Ascending aorta (tissue), 2 donors: ENCODE data around the gene STT3B. TPM values are rescaled to one million over a fixed set of nuclear protein-coding genes. Genes with fewer than 3 reads are reported as not detected.

Experiments used
- DNase-seq, 2 donors: peaks; one replicate each; pipeline ENCODE4 v3.0.0-alpha.2; 2019; ENCODE audit warnings: low spot score in 2 of 2
- H3K27ac ChIP-seq, 2 donors: fragments of 200-600 bp; sonication (generic); one replicate each; pipeline ENCODE4 v1.5.1; 2016 to 2017; ENCODE audit warnings: mild to moderate bottlenecking in 1 of 2
- H3K27me3 ChIP-seq: fragments of 200-600 bp; sonication (generic); one replicate; pipeline ENCODE4 v1.5.1; 2017
- H3K36me3 ChIP-seq, 2 donors: fragments of 200-600 bp; sonication (generic); one replicate each; pipeline ENCODE4 v1.5.1; 2016
- H3K4me1 ChIP-seq, 2 donors: fragments of 200-600 bp; sonication (generic); one replicate each; pipeline ENCODE4 v1.5.1; 2016 to 2017; ENCODE audit warnings: mild to moderate bottlenecking in 1 of 2
- H3K4me3 ChIP-seq, 2 donors: fragments of 200-600 bp; sonication (generic); one replicate each; pipeline ENCODE4 v1.5.1; 2016 to 2017; ENCODE audit warnings: mild to moderate bottlenecking in 1 of 2
- H3K9me3 ChIP-seq, 2 donors: fragments of 200-600 bp; sonication (generic); one replicate each; pipeline ENCODE4 v1.5.1; 2016
- intact Hi-C: fragments of 100-400 bp; cut with DNase I; formaldehyde crosslinking; loops from one replicate; pipeline ENCODE4 v1.15.1; 2023
- total RNA-seq: library from RNA; depleted of rRNA; stranded (reverse); fragments of >200 nt; gene quantifications from one replicate; pipeline ENCODE4 v1.1.0, GENCODE V29; 2016
- TF ChIP-seq, protein P1 (sequence below), 3 experiments: fragments of 200-600 bp in 2 of 3; fragments of 450-650 bp in 1 of 3; sonication (generic) in 2 of 3; IDR thresholded peaks; one replicate each; pipeline ENCODE4 v1.5.1; 2016 to 2019; ENCODE audit warnings: antibody characterized with exemption in 3 of 3, mild to moderate bottlenecking in 1 of 3, moderate library complexity in 1 of 3

Gene STT3B
- total RNA-seq, 1 donor from 2014 or later: 79.5 TPM

DNA sequence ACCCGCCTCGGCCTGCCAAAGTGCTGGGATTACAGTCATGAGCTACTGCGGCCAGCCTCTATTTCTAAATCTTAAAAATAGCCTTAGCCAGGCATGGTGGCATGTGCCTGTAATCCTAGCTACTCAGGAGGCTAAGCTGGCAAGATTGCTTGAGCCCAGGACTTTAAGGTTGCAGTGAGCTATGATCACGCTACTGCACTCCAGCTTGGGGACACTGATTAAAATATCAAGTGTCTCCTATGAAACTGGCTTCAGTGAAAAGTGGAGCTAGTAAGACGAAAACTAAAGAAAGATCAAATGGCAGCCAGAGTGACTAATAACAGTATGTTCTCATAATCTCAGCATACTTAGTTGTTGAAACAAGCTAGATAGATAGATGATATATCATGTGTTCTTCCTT is 112.5 kb downstream of the STT3B start:
- intact Hi-C loops: no loop called here
- no peak for DNase-seq
- TF ChIP-seq, protein P1, sequence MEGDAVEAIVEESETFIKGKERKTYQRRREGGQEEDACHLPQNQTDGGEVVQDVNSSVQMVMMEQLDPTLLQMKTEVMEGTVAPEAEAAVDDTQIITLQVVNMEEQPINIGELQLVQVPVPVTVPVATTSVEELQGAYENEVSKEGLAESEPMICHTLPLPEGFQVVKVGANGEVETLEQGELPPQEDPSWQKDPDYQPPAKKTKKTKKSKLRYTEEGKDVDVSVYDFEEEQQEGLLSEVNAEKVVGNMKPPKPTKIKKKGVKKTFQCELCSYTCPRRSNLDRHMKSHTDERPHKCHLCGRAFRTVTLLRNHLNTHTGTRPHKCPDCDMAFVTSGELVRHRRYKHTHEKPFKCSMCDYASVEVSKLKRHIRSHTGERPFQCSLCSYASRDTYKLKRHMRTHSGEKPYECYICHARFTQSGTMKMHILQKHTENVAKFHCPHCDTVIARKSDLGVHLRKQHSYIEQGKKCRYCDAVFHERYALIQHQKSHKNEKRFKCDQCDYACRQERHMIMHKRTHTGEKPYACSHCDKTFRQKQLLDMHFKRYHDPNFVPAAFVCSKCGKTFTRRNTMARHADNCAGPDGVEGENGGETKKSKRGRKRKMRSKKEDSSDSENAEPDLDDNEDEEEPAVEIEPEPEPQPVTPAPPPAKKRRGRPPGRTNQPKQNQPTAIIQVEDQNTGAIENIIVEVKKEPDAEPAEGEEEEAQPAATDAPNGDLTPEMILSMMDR (IDR thresholded peaks at IDR 0.05): no peak
- Histone ChIP-seq H3K36me3 (peaks cover 0 to 9% of the 10 kb centered on the region in 2 donors), H3K4me1 (no peaks in the 10 kb centered on the region), H3K4me3 (no peak overlapping the region), H3K27me3 (no peaks in the 10 kb centered on the region), H3K27ac (no peak overlapping the region), H3K9me3 (peaks cover 13 to 24% of the 10 kb centered on the region in 2 donors)

- TF ChIP-seq, protein P1 (IDR thresholded peaks at IDR 0.05): no peak
- DNase-seq: no peak
- no peak overlapping the region for H3K4me3 ChIP-seq
- H3K36me3 ChIP-seq: peaks cover 0 to 12% of the 10 kb centered on the region in 2 donors
- H3K27ac ChIP-seq: no peak overlapping the region
- H3K27me3 ChIP-seq: no peaks in the 10 kb centered on the region
- intact Hi-C loops: no loop called here
- H3K4me1 ChIP-seq: no peaks in the 10 kb centered on the region
- H3K9me3 ChIP-seq: peaks cover 27 to 52% of the 10 kb centered on the region in 2 donors
These were observed 115.7 kb downstream of the STT3B start for GRCh38 chr3:31648286-31648968.

- H3K36me3 ChIP-seq: peaks cover 0 to 17% of the 10 kb centered on the region in 2 donors
- no peaks in the 10 kb centered on the region for H3K27me3 ChIP-seq
- intact Hi-C loops: no loop called here
- H3K27ac ChIP-seq: no peak overlapping the region
- no peaks in the 10 kb centered on the region for H3K4me1 ChIP-seq
- no peak overlapping the region for H3K4me3 ChIP-seq
- peaks cover 38 to 90% of the 10 kb centered on the region in 2 donors for H3K9me3 ChIP-seq
- no peak for DNase-seq
- TF ChIP-seq, protein P1 (IDR thresholded peaks at IDR 0.05): no peak
These were observed 119.6 kb downstream of the STT3B start for GRCh38 chr3:31652296-31652695.

DNA sequence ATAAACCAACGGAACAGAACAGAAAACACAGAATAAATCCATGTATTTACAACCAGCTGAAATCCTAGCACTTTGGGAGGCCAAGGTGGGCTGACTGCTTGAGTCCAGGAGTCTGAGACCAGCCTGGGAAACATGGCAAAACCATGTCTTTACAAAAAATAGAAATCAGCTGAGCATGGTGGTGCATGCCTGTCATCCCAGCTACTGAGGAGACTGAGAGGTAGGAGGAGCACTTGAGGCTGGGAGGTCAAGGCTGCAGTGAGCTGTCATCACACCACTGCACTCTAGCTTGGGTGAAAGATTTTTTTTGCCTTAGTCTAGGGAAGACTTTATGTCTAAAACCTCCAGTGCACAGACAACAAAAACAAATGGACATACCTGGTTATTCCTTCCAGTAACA is 120.7 kb downstream of the STT3B start:
- Histone ChIP-seq H3K36me3 (peaks cover 0 to 12% of the 10 kb centered on the region in 2 donors), H3K27me3 (no peaks in the 10 kb centered on the region), H3K27ac (no peak overlapping the region), H3K4me3 (no peak overlapping the region), H3K9me3 (peaks cover 39 to 94% of the 10 kb centered on the region in 2 donors), H3K4me1 (no peaks in the 10 kb centered on the region)
- DNase-seq: no peak
- intact Hi-C loops: no loop called here
- TF ChIP-seq, protein P1 (IDR thresholded peaks at IDR 0.05): no peak

GRCh38 chr3:31654998-31655397 is 122.3 kb downstream of the STT3B start:
- peaks cover 29 to 81% of the 10 kb centered on the region in 2 donors for H3K9me3 ChIP-seq

More at GRCh38 chr3:31654998-31655397, 122.3 kb downstream of the STT3B start:
- no peak overlapping the region for H3K4me3 ChIP-seq
- DNase-seq: no peak
- TF ChIP-seq, protein P1 (IDR thresholded peaks at IDR 0.05): no peak
- H3K27me3 ChIP-seq: no peaks in the 10 kb centered on the region
- H3K27ac ChIP-seq: no peak overlapping the region
- intact Hi-C loops: no loop called here
- peaks cover 3 to 12% of the 10 kb centered on the region in 2 donors for H3K36me3 ChIP-seq
- H3K4me1 ChIP-seq: no peaks in the 10 kb centered on the region
